HG02884 (cell line): ENCODE measurements around the gene ADRA2C.

Source experiments
- ATAC-seq: cut with Tn5 transposase; IDR thresholded peaks from one replicate; pipeline ENCODE4 v1.9.1; 2021; ENCODE audit warnings: mild to moderate bottlenecking, moderate library complexity; ENCODE audit not compliant: unreplicated experiment

ADRA2C gene

DNA sequence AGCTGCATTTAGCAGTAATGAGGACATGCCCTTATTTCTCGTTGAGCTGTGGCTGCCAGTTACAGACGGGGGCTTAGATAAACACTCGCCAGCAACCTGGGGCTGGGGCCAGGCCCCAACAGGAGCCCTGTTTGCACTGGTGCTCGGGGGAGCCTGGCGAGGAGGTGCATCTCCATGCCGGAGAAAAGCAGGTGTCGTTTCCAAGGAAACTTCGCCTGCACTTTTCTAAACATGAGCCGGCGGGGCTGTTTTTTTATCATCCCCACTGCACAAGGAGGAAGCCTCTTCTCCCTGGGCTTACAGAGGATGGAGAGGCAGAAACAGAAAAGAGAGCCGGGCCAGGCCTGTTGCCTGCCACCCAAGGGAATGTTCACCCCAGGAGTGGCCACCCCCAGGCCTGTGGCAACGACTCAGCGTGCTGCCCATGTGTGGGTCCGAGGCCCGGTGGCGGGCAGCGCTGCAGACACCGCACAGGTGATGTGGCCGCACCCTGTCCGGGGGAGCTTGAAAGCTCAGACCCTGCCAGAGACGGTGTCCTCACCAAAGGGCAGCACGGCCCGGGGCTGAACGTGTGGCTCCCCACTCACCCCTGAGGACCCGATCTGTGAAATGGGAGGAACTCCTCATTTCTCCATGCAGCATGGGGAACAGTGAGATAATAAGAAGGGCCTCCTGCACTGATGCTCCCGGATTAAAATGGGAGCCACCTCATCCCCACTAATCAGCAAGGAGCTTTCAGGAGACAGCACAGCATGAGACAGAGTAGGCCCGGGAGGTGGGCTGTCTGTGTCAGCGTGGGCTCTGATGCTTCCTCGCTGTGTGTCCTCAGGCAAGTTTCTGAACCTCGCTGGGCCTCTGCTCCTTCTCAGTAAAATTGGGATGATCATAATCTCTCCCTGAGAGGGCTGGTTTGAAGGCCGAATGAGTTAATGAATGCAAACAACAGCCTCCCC, 33.8 kb upstream of the ADRA2C start:
- no peak for ATAC-seq

- ATAC-seq = no peak
These were observed 33.0 kb upstream of the ADRA2C start for GRCh38 chr4:3733195-3733594.

DNA sequence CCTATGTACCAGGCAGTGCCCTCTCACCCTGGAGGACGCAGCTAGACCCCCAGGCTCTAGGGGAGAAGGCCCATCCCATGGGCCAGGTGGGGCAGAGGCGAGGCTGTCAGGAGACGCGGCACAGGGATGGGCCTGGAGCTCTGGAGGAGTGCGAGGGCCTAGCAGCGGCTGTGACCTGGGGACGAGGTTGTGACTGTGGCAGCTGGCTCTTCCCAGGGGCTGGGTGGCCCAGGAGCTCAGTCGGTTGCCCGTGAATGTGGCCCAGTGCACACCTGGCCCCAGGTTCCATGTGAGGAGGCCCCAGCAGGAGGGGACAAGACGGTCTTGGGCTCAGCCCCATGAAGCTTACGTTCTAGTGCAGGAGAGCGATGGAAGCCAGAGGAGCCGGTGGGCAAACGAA, 31.0 kb upstream of the ADRA2C start:
- no peak for ATAC-seq

DNA sequence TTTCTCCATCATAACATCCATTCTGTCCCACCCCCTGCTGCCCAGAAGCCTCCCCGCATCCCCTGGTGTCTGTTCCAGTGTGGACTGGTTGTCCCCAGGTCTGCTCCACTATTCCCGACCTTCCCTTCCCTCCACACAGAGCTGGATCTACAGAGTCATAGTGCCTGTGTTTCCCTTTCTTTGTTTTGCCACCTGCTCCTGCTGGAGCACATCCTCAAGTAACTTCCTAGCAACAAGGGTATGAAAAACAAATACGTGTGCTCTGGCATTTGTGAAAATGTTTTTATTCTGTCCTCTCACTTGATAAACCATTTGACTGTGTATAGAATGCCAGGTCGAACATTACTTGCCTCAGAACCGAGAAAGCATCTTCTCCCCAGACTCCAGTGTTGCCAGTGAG, 29.9 kb upstream of the ADRA2C start:
- ATAC-seq = no peak

GRCh38 chr4:3736806-3737205, 29.4 kb upstream of the ADRA2C start:
- ATAC-seq = no peak

DNA sequence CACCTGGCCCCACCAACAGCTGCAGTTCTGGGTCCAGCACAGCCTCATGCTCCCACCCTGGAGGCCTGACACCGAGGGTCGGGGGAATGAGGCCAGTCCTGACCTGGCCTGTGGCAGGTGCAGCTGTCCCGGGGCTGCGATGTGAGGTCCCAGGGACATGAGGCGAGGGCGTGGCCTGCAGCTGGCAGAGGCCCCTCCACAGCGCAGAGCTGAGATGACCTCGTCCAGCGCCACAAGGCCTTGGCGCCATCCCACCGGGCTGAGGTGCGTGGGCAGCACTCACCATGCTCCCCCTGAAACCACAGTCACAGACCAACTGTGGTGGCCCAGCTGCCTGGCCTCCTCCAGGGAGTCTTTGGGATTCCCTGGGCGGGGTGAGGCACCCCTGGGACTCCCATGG, 26.6 kb upstream of the ADRA2C start:
- ATAC-seq = no peak

GRCh38 chr4:3740256-3740655, 25.9 kb upstream of the ADRA2C start:
- ATAC-seq = no peak

DNA sequence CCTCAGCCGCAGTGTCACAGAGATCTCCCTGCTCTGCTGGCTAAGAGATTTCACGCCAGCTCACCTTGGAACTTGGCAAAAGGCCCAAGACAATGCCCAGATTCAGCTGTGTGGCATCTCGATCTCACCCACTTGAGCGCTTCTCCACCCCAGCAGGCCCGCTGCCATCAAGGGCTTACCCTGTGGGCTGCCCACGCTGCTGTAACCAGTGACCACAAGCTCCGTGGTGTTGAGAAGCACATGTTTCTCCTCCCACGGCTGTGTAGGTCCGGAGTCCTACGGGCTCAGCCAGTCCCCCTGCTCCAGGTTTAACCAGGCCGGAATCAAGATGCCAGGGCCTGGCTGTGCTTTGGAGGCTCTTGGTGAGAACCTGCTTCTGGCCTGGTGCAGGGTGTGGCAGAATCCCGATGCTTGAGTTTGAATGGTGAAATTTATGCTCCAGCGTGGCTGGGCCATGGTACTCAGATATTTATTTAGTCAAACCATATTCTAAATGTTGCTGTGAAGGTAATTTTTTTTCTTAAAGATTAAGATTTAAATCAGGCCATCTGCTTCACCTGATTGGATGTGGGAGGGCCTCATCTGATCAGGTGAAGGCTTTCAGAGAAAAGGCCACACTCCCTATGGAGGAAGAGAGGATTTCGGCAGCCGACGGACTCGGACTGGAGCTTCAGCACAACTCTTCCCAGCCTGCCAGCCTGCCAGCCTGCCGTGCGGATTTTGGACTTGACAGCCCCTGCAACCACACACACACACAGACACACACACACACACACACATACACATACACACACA, 24.8 kb upstream of the ADRA2C start:
- no peak for ATAC-seq

- no peak for ATAC-seq
These were observed 23.6 kb upstream of the ADRA2C start for GRCh38 chr4:3742610-3743009.

DNA sequence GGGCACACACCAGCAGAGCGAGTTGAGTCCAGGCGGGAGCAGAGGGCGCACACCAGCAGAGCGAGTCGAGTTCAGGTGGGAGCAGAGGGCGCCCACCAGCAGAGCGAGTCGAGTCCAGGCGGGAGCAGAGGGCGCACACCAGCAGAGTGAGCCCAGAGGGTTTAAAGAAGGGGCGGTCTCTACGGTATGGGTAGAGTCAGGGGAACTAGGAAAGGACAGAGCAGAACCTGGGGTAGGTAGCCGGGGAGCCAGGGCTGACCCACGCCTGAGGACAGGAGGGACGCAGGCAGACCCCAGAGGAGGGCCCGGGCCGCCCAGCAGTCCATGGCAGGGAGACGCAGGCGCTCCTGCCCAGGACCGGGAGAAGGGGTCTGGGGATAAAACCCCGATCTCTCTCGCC, 22.0 kb upstream of the ADRA2C start:
- no peak for ATAC-seq

GRCh38 chr4:3744901-3745300, 21.3 kb upstream of the ADRA2C start:
- no peak for ATAC-seq

DNA sequence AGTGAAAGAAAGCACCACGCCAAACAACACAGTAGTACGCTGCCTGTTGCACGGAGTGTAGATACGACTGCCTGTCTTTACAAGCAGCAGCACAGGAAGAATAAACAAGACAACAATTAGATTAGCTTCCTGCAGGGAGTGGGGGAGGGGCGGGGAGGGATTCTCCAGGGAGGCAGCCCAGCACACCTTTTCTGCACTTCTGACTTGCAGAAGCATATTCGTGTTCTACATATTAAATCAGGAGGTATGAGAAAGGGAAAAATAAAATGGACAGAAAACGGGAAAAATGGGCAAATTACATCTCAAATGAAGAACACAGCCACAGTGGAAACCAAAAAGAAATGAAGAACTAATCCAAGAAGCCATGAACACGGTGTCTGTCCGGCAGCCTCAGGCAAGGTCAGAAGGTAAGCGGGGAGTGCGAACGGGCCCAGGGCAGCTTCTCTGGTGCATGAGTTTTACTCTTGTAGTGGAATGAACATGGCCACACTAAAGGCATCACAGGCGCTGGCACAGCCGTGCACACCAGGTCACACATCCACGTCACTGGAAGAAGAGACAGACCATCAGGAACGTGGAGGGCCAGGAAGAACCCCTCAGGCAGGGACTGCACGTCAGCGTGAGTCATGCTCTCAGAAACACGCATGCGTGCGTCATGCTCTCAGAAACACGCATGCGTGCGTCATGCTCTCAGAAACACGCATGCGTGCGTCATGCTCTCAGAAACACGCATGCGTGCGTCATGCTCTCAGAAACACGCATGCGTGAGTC, 20.1 kb upstream of the ADRA2C start:
- no peak for ATAC-seq

- ATAC-seq = no peak
These were observed 19.2 kb upstream of the ADRA2C start for GRCh38 chr4:3746701-3747580.

DNA sequence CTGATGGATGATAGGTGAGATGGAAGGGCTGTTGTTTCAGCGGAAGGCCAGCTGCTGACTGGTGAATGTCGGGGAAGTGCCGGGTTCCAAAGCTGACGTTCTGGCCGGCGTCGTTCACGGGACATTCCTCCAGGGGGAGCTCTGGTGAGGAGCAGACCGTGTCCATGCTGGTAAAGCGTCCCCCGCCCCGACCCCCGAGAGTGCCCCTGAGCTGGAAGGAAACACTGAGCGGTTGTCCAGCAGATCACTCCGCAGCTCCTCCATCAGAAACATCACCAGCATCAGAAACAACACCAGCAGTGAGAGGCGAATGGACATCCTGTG, 18.6 kb upstream of the ADRA2C start:
- ATAC-seq = no peak

- no peak for ATAC-seq
These were observed 17.9 kb upstream of the ADRA2C start for GRCh38 chr4:3748136-3748898.

GRCh38 chr4:3749081-3749480, 17.1 kb upstream of the ADRA2C start:
- ATAC-seq = no peak

GRCh38 chr4:3750334-3750733, 15.9 kb upstream of the ADRA2C start:
- no peak for ATAC-seq

DNA sequence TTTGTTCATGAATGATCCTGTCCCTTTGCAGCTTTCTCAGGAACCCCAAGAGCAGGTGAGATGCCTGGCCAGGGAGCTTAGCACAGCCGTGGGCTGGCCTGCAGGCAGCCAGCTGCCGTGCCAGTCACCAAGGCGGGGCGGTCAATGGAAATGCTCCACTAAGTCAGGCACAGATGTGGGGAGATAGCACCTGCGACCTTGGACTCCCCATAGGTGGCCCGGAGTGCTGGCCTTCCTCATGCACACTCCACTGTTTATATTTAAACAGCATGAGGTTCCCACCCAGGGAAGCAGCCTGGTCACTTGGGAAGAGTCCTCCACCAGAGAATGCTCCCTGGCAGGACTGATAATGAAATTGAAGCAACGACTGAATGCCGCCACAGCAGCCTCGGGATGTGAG, 14.2 kb upstream of the ADRA2C start:
- ATAC-seq = no peak

DNA sequence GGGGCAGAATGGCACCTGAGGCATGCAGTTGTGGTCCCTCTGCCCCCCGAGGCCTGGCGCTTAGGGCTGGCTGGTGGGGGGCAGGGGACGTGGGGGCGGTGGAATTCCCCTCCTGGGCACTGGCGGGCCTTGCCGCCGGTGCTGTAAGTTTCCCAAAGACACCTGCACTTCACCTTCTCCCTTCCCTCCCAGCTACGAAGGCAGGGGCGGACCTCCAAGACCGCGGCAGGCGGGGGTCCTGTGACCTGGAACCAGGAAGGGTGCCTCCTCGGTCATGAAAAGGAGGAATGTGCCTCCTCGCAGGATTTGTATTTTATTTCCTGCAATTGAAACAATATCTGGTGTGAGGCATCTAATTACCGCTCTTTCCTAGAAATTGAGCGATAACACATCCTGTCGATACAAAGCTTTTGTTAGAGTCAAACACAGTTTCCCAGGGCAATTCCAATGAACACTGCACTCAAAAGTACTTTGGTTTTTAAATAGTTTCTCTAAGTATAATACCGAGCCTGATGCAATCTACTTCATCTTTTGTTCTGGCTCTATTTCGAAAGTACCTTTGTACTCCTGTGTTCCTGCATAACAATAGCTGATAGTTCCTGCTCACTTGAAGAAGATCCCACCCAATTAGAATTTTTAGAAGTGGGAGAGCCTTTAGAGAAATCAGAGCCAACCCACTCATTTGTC, 12.3 kb upstream of the ADRA2C start:
- no peak for ATAC-seq
